ENCODE measurements around the gene PAK4.

GRCh38 chr19:39148939-39149529 is 23.4 kb downstream of the PAK4 start:
- no peak for TF ChIP-seq CTCF (IDR thresholded peaks at IDR 0.05)
- TF ChIP-seq POLR2AphosphoS5 (IDR thresholded peaks at IDR 0.05; ENCODE audit: insufficient read depth in 1 of 2, low read depth in 1 of 2) = no peak
- TF ChIP-seq POLR2A (IDR thresholded peaks at IDR 0.05) = no peak

All from vagina (tissue), 2 donors.